CMK (cell line): Measurements from ENCODE around the gene ST6GAL1.

Experiments
- DNase-seq: peaks from one replicate; pipeline ENCODE4 v3.0.0-alpha.2; 2010; ENCODE audit warnings: low read depth

The ST6GAL1 gene

GRCh38 chr3:187079090-187080022 is 149.0 kb downstream of the ST6GAL1 start:
- no peak for DNase-seq

- DNase-seq = no peak
Measured at GRCh38 chr3:187080799-187081450, 150.6 kb downstream of the ST6GAL1 start.

GRCh38 chr3:187082758-187083375 is 152.5 kb downstream of the ST6GAL1 start:
- no peak for DNase-seq

- DNase-seq = no peak
Measured at GRCh38 chr3:187084126-187084525, 153.8 kb downstream of the ST6GAL1 start.

GRCh38 chr3:187084580-187084979 is 154.3 kb downstream of the ST6GAL1 start:
- DNase-seq = no peak

GRCh38 chr3:187085021-187085666 is 154.8 kb downstream of the ST6GAL1 start:
- DNase-seq = no peak

- no peak for DNase-seq
Measured at GRCh38 chr3:187085933-187086332, 155.6 kb downstream of the ST6GAL1 start.

GRCh38 chr3:187086831-187087230 is 156.5 kb downstream of the ST6GAL1 start:
- DNase-seq = no peak

- DNase-seq = no peak
Measured at GRCh38 chr3:187088701-187089100, 158.4 kb downstream of the ST6GAL1 start.

GRCh38 chr3:187093320-187093719 is 163.0 kb downstream of the ST6GAL1 start:
- DNase-seq = no peak

GRCh38 chr3:187098923-187099512 is 168.7 kb downstream of the ST6GAL1 start:
- DNase-seq = peak; percentile 18

GRCh38 chr3:187101184-187102072 is 171.1 kb downstream of the ST6GAL1 start:
- peak; percentile 48 for DNase-seq

- no peak for DNase-seq
Measured at GRCh38 chr3:187102073-187102634, 171.8 kb downstream of the ST6GAL1 start.

GRCh38 chr3:187103251-187103650 is 172.9 kb downstream of the ST6GAL1 start:
- no peak for DNase-seq

GRCh38 chr3:187104342-187104741 is 174.0 kb downstream of the ST6GAL1 start:
- no peak for DNase-seq

- DNase-seq = no peak
Measured at GRCh38 chr3:187104933-187105332, 174.6 kb downstream of the ST6GAL1 start.

GRCh38 chr3:187105700-187106099 is 175.4 kb downstream of the ST6GAL1 start:
- DNase-seq = no peak

GRCh38 chr3:187107989-187108388 is 177.7 kb downstream of the ST6GAL1 start:
- DNase-seq = no peak

- no peak for DNase-seq
Measured at GRCh38 chr3:187110156-187110555, 179.8 kb downstream of the ST6GAL1 start.
